GM12891 (cell line): ENCODE data around the gene NDUFA13.

ENCODE experiments used
- POLR2A ChIP-seq: IDR thresholded peaks from 2 replicates; pipeline ENCODE4 v1.6.1; 2011; ENCODE audit warnings: low read depth, low read length, control low read depth
- POLR2AphosphoS5 ChIP-seq: IDR thresholded peaks from 2 replicates; pipeline ENCODE4 v1.6.1; 2011; ENCODE audit warnings: low read depth, low read length, control low read depth
- TAF1 ChIP-seq: IDR thresholded peaks from 2 replicates; pipeline ENCODE4 v1.6.1; 2011; ENCODE audit warnings: low read depth, low read length, control low read depth

DNA sequence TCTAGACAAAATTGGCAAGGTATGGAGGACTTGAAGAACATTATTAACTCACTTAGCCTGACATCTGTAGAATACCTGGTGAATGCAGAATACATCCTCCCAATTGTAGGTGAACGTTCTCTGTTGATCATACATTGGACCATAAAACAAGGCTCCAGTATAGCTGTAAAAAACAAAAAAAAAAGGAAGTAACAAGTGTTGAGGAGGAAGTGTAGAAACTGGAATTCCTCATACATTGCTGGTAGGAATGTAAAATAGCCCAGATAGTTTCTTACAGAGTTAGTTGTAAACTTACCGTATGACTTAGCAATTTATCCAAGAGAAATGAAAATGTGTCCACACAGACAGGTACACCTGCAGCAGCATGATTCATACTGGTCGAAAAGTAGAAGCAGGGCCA, 45.4 kb upstream of the NDUFA13 start:
- TF ChIP-seq POLR2A = no peak
- TF ChIP-seq POLR2AphosphoS5 = no peak
- TF ChIP-seq TAF1 = no peak
